ENCODE results near the gene UBE4B. TPM values are rescaled to one million over a fixed set of nuclear protein-coding genes. Genes with fewer than 3 reads are reported as not detected.
A peak's percentile ranks its signal among the peaks of the same experiment; 100 is the strongest.

The UBE4B gene
- total and polyA plus RNA-seq, 2 of the 4 experiments (the other 2 are of a cell fraction), result 26.5 to 39.3 TPM

GRCh38 chr1:10210841-10211804, 178.4 kb downstream of the UBE4B start (continued):
- TF ChIP-seq RCOR1 (IDR thresholded peaks at IDR 0.05; ENCODE audit: insufficient replicate concordance, low read length) (no peak), FOS (IDR thresholded peaks at IDR 0.05; ENCODE audit: low read depth, low read length) (peak; percentile 22; the same call in 1 of the 2 replicates), CHD1 (IDR thresholded peaks at IDR 0.05; ENCODE audit: low read depth, low read length) (no peak), BHLHE40 (IDR thresholded peaks at IDR 0.05; ENCODE audit: low read depth, low read length) (0 out of 2 replicates have a peak, but pooled peaks have one; percentile 1)
